HepG2 (cell line): ENCODE results near the gene ZNF567. TPM values are rescaled to one million over a fixed set of nuclear protein-coding genes. Genes with fewer than 3 reads are reported as not detected.

Source experiments
- AGO2 ChIP-seq: fragments of 200-400 bp; formaldehyde crosslinking; optimal IDR thresholded peaks from 2 replicates; pipeline ENCODE3; 2017; ENCODE audit warnings: mild to moderate bottlenecking, low read depth, low read length, moderate library complexity
- ARNT ChIP-seq: fragments of 450-650 bp; IDR thresholded peaks from 2 replicates; pipeline ENCODE4 v1.6.1; 2017
- BRD4 ChIP-seq: sonication (generic); formaldehyde crosslinking; IDR thresholded peaks from 2 replicates; pipeline ENCODE4 v1.4.0; 2020; ENCODE audit warnings: missing genetic modification reagents
- EZH2 ChIP-seq: conservative IDR thresholded peaks from 2 replicates; pipeline ENCODE4 v1.6.1; 2012; ENCODE audit warnings: mild to moderate bottlenecking, low read depth, low read length, moderate library complexity
- FOXC1 ChIP-seq: sonication (generic); formaldehyde crosslinking; IDR thresholded peaks from 2 replicates; pipeline ENCODE4 v1.8.0; 2022; ENCODE audit warnings: mild to moderate bottlenecking, missing genetic modification reagents, borderline replicate concordance
- HCFC1 ChIP-seq: fragments of 150-350 bp; IDR thresholded peaks from 2 replicates; pipeline ENCODE4 v1.6.1; 2014; ENCODE audit warnings: low read depth, low read length
- HNF4G ChIP-seq, 2 experiments: sonication (generic) in 1 of 2; formaldehyde crosslinking in 1 of 2; IDR thresholded peaks; 2 replicates each; pipeline versions ENCODE4 v1.4.0 to v1.6.1; 2011 to 2020; ENCODE audit warnings: borderline replicate concordance in 2 of 2, low read depth in 2 of 2, mild to moderate bottlenecking in 2 of 2, low read length in 1 of 2, missing genetic modification reagents in 1 of 2, moderate library complexity in 1 of 2
- IKZF1 ChIP-seq: fragments of 450-650 bp; IDR thresholded peaks from 2 replicates; pipeline ENCODE4 v1.7.1; 2016
- IRF2 ChIP-seq: IDR thresholded peaks from 2 replicates; pipeline ENCODE4 v1.6.1; 2018; ENCODE audit warnings: missing genetic modification reagents, missing compliant biosample characterization
- SAP130 ChIP-seq: IDR thresholded peaks from 2 replicates; pipeline ENCODE4 v1.6.1; 2016; ENCODE audit warnings: low read depth
- SMAD1 ChIP-seq: sonication (generic); formaldehyde crosslinking; IDR thresholded peaks from 2 replicates; pipeline ENCODE4 v1.4.0; 2020; ENCODE audit warnings: missing genetic modification reagents, low read depth, mild to moderate bottlenecking, borderline replicate concordance
- SMYD3 ChIP-seq: sonication (generic); formaldehyde crosslinking; IDR thresholded peaks from 2 replicates; pipeline ENCODE4 v1.8.1; 2023; ENCODE audit warnings: mild to moderate bottlenecking, missing genetic modification reagents
- SNAPC2 ChIP-seq: sonication (generic); formaldehyde crosslinking; IDR thresholded peaks from 2 replicates; pipeline ENCODE4 v1.8.1; 2022; ENCODE audit warnings: mild to moderate bottlenecking, missing genetic modification reagents
- TGIF2 ChIP-seq: IDR thresholded peaks from 2 replicates; pipeline ENCODE4 v1.6.1; 2016; ENCODE audit warnings: control low read depth, missing compliant biosample characterization
- ZNF17 ChIP-seq: sonication (generic); formaldehyde crosslinking; IDR thresholded peaks from 2 replicates; pipeline ENCODE4 v1.5.0; 2020; ENCODE audit warnings: mild to moderate bottlenecking, missing genetic modification reagents
- ZNF430 ChIP-seq: sonication (generic); formaldehyde crosslinking; IDR thresholded peaks from 2 replicates; pipeline ENCODE4 v1.9.0; 2021; ENCODE audit warnings: mild to moderate bottlenecking, missing genetic modification reagents
- ZNF768 ChIP-seq: sonication (generic); formaldehyde crosslinking; IDR thresholded peaks from 2 replicates; pipeline ENCODE4 v1.4.0; 2020; ENCODE audit warnings: missing genetic modification reagents
- ZNF792 ChIP-seq: IDR thresholded peaks from 2 replicates; pipeline ENCODE4 v1.6.1; 2016
- ZNF841 ChIP-seq: sonication (generic); formaldehyde crosslinking; IDR thresholded peaks from 2 replicates; pipeline ENCODE4 v1.8.1; 2023; ENCODE audit warnings: missing genetic modification reagents, borderline replicate concordance
- polyA plus RNA-seq, 8 experiments: library from polyadenylated mRNA; depleted of rRNA in 3 of 8; stranded (reverse) in 7 of 8; unstranded in 1 of 8; fragments of >200 nt; fragmentation: Illumina TruSeq in 4 of 8; extraction: Trizol in 4 of 8; gene quantifications; 2 replicates each; pipeline versions ENCODE4 v1.2.1 to v1.2.3, GENCODE V29; 2011 to 2016; ENCODE audit warnings: low read depth in 4 of 8, missing spikeins in 1 of 8, mixed read lengths in 1 of 8; ENCODE audit not compliant: insufficient read depth in 1 of 8
- total RNA-seq, 5 experiments: library from RNA; depleted of rRNA; stranded (reverse); fragments of >200 nt; fragmentation: Illumina TruSeq; extraction: Trizol; gene quantifications; 2 replicates each; pipeline ENCODE4 v1.2.3, GENCODE V29; 2016; ENCODE audit warnings: low read depth in 1 of 5
- TF ChIP-seq, protein P1 (sequence below): sonication (generic); formaldehyde crosslinking; IDR thresholded peaks from 2 replicates; pipeline ENCODE4 v1.8.0; 2022; ENCODE audit warnings: missing genetic modification reagents, mild to moderate bottlenecking, moderate library complexity, borderline replicate concordance
- TF ChIP-seq, protein P2 (sequence below): sonication (generic); formaldehyde crosslinking; IDR thresholded peaks from 2 replicates; pipeline ENCODE4 v1.4.0; 2020; ENCODE audit warnings: missing genetic modification reagents
- TF ChIP-seq, protein P3 (sequence below): IDR thresholded peaks from 2 replicates; pipeline ENCODE4 v1.6.1; 2016; ENCODE audit warnings: mild to moderate bottlenecking
- TF ChIP-seq, protein P4 (sequence below): IDR thresholded peaks from 2 replicates; pipeline ENCODE4 v1.6.1; 2016; ENCODE audit warnings: mild to moderate bottlenecking, missing biosample characterization, missing genetic modification reagents

The ZNF567 gene
- total and polyA plus RNA-seq, 2 of the 13 experiments (the other 11 are each of a cell fraction or from before 2014, with no cell fraction given) = 3.1 to 6.8 TPM

DNA sequence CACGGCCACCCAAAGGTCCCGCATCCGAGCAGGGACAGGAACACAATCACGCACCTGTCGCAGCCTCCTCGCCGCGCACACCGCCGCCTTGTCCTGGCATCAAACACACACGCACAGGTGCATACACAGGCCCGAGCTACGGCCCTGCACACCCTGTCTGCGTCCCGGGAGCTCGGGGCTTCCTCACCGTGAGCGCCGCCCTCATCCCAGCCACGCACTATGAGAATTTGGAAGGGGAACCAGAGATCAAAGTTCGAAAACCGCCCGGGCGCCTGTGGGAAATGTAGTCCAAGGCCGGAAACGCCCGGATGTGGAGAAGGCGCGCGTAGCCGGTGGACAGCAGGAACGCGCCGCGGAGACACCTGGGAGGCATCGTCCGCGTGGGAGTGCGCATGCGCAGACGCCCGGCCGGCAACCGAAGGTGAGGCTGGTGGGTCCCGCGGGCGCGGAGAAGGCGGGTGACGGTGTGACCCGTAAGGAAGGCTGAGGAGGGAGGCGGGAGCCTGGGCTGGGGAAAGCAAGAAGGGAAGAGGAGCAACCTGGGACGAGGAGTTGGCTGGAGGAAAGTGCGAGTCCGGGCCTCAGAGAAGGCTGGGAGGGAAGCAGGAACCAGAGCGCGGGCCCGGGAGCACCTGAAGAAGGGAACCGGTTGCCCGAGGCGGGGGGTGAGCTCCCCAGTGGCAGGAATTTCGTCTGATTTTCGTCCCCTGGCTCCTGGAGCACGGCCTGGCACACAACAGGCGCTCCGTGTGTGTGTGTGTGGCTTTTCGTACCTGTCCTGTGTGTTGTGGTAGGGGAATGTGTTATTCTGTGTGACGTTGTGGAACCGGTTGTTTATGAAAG, at the start of gene ZNF567 (continued):
- TF ChIP-seq TGIF2 (CRISPR knock-in tag) = peak; percentile 65
- peak; percentile 58 for TF ChIP-seq AGO2
- TF ChIP-seq ZNF768 (CRISPR knock-in tag) = 0 out of 2 replicates have a peak, but pooled peaks have one; percentile 6
- TF ChIP-seq ZNF430 = peak; percentile 95
- peak; percentile 97 for TF ChIP-seq HNF4G (IDR thresholded peaks at IDR 0.05; ENCODE audit: borderline replicate concordance, low read depth, low read length)
- peak; percentile 96 for TF ChIP-seq HNF4G (CRISPR knock-in tag; IDR thresholded peaks at IDR 0.05; ENCODE audit: borderline replicate concordance, low read depth)
- TF ChIP-seq FOXC1 (CRISPR knock-in tag) = peak; percentile 55; the same call in 1 of the 2 replicates
- TF ChIP-seq EZH2 = no peak
- peak; percentile 68; the same call in 1 of the 2 replicates for TF ChIP-seq SMYD3 (CRISPR knock-in tag)
- TF ChIP-seq, protein P1, sequence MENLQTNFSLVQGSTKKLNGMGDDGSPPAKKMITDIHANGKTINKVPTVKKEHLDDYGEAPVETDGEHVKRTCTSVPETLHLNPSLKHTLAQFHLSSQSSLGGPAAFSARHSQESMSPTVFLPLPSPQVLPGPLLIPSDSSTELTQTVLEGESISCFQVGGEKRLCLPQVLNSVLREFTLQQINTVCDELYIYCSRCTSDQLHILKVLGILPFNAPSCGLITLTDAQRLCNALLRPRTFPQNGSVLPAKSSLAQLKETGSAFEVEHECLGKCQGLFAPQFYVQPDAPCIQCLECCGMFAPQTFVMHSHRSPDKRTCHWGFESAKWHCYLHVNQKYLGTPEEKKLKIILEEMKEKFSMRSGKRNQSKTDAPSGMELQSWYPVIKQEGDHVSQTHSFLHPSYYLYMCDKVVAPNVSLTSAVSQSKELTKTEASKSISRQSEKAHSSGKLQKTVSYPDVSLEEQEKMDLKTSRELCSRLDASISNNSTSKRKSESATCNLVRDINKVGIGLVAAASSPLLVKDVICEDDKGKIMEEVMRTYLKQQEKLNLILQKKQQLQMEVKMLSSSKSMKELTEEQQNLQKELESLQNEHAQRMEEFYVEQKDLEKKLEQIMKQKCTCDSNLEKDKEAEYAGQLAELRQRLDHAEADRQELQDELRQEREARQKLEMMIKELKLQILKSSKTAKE (CRISPR knock-in tag) = no peak
- TF ChIP-seq HCFC1 = peak; percentile 94
- TF ChIP-seq, protein P2, sequence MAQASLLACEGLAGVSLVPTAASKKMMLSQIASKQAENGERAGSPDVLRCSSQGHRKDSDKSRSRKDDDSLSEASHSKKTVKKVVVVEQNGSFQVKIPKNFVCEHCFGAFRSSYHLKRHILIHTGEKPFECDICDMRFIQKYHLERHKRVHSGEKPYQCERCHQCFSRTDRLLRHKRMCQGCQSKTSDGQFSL (CRISPR knock-in tag) = no peak; the same call in 1 of the 2 replicates
- TF ChIP-seq, protein P3, sequence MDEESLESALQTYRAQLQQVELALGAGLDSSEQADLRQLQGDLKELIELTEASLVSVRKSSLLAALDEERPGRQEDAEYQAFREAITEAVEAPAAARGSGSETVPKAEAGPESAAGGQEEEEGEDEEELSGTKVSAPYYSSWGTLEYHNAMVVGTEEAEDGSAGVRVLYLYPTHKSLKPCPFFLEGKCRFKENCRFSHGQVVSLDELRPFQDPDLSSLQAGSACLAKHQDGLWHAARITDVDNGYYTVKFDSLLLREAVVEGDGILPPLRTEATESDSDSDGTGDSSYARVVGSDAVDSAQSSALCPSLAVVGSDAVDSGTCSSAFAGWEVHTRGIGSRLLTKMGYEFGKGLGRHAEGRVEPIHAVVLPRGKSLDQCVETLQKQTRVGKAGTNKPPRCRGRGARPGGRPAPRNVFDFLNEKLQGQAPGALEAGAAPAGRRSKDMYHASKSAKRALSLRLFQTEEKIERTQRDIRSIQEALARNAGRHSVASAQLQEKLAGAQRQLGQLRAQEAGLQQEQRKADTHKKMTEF (CRISPR knock-in tag) = peak; percentile 85
- peak; percentile 100 for TF ChIP-seq IRF2 (CRISPR knock-in tag)
- 0 out of 2 replicates have a peak, but pooled peaks have one; percentile 35 for TF ChIP-seq ZNF792
- no peak for TF ChIP-seq IKZF1
- TF ChIP-seq, protein P4, sequence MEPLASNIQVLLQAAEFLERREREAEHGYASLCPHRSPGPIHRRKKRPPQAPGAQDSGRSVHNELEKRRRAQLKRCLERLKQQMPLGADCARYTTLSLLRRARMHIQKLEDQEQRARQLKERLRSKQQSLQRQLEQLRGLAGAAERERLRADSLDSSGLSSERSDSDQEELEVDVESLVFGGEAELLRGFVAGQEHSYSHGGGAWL (CRISPR knock-in tag) = peak; percentile 37; the same call in 1 of the 2 replicates
- no peak for TF ChIP-seq ZNF17 (CRISPR knock-in tag)
- no peak for TF ChIP-seq SMAD1 (CRISPR knock-in tag)
- peak; percentile 97 for TF ChIP-seq SAP130
- no peak for TF ChIP-seq SNAPC2
- no peak for TF ChIP-seq BRD4 (CRISPR knock-in tag)
- no peak for TF ChIP-seq ZNF841 (CRISPR knock-in tag)
- TF ChIP-seq ARNT = no peak
